Measurements from ENCODE around the gene LHPP.

- TF ChIP-seq CTCF (IDR thresholded peaks at IDR 0.05) = no peak
- no peak for TF ChIP-seq POLR2A (IDR thresholded peaks at IDR 0.05)
Observed at GRCh38 chr10:124605856-124606812, 144.5 kb downstream of the LHPP start.

Data from Peyer's patch (tissue), 4 donors.